ENCODE data around the gene IL27RA.

IL27RA gene

GRCh38 chr19:14059652-14060155, 28.1 kb downstream of the IL27RA start:
- no peak for DNase-seq (ENCODE audit: low read depth)

- DNase-seq (ENCODE audit: low read depth), result no peak
Observed at GRCh38 chr19:14061081-14061749, 29.7 kb downstream of the IL27RA start.

- no peak for DNase-seq (ENCODE audit: low read depth)
Observed at GRCh38 chr19:14061751-14062557, 30.4 kb downstream of the IL27RA start, which contains the start of gene PALM3. TSS of gene PALM3 (minus strand) at chr19:14062076. CDS start at chr19:14061980, 96 bp downstream.

GRCh38 chr19:14062558-14062855, 30.9 kb downstream of the IL27RA start:
- DNase-seq (ENCODE audit: low read depth), result no peak

- no peak for DNase-seq (ENCODE audit: low read depth)
Observed at GRCh38 chr19:14063105-14063504, 31.5 kb downstream of the IL27RA start.

DNA sequence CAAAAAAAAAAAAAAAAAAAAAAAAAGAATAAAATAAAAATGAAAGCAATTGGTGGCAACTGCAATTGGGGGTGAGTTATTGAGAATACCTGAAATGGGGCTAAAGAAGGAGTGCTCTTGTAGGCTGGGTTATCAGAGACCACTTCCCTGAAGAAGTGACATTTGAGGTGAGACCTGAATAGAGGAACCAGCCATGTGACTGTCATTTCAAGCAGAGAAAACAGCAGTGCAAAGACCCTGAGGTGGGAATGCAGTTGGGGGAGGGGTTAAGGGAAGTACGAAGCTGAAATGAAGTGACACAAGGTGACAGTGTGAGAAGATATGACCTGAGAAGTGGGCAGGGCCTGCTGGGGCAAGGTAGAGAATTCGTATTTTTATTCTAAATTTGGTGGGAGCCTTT, 34.6 kb downstream of the IL27RA start:
- DNase-seq (ENCODE audit: low read depth), result no peak

GRCh38 chr19:14070268-14071050, 38.9 kb downstream of the IL27RA start:
- DNase-seq (ENCODE audit: low read depth), result no peak

- DNase-seq (ENCODE audit: low read depth), result no peak
Observed at GRCh38 chr19:14072535-14073260, 41.1 kb downstream of the IL27RA start, which contains the start of gene MISP3. TSS of gene MISP3 (plus strand) at chr19:14072786. CDS start at chr19:14073310, 524 bp downstream.

DNA sequence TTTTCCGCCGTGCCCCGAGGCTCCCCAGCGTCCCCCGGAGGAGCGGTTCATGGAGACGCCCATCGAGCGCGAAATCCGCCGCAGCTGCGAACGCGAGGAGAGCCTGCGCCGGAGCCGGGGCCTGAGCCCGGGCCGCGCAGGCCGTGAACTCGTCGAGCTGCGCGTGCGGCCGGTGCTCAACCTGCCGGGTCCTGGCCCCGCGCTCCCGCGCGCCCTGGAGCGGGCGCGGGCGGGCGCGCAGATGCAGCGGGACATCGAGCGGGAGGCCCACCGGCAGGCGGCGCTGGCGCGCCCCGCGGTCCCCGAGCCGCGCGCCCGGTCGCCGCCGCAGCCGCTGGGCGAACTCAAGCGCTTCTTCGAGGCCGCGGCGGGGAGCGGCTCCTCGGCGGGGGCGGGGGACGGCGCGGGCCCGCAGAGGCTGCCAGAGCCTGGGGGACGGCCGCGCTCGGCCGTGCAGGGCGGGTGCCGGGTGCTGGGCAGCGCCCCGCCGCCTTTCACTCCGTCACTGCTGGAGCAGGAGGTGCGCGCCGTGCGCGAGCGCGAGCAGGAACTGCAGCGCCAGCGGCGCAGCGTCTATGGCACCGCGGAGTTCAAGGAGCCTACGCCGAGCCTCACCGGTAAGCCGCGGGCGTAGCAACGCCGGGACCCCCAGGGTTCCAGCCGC, 41.8 kb downstream of the IL27RA start:
- peak; percentile 38 for DNase-seq (ENCODE audit: low read depth)

- no peak for DNase-seq (ENCODE audit: low read depth)
Observed at GRCh38 chr19:14073925-14074838, 42.6 kb downstream of the IL27RA start.

DNA sequence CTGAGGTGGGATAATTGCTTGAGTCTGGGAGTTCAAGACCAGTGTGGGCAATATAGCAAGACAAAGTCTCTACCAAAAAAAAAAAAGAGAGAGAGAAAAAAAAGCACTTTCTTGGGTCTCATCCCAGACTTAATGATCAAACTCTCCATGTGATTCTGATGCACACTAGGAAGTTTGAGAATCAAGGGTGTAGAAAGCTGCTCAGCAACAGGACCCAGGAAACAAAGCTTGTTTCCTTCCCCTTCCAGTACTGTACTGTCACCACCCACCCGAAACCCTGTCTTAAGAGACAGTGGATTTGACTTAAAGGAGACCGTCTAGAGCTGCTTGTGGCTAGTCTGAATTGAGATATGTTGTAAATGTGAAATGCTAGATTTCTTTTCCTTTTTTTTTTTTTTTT, 46.8 kb downstream of the IL27RA start:
- DNase-seq (ENCODE audit: low read depth), result no peak

DNA sequence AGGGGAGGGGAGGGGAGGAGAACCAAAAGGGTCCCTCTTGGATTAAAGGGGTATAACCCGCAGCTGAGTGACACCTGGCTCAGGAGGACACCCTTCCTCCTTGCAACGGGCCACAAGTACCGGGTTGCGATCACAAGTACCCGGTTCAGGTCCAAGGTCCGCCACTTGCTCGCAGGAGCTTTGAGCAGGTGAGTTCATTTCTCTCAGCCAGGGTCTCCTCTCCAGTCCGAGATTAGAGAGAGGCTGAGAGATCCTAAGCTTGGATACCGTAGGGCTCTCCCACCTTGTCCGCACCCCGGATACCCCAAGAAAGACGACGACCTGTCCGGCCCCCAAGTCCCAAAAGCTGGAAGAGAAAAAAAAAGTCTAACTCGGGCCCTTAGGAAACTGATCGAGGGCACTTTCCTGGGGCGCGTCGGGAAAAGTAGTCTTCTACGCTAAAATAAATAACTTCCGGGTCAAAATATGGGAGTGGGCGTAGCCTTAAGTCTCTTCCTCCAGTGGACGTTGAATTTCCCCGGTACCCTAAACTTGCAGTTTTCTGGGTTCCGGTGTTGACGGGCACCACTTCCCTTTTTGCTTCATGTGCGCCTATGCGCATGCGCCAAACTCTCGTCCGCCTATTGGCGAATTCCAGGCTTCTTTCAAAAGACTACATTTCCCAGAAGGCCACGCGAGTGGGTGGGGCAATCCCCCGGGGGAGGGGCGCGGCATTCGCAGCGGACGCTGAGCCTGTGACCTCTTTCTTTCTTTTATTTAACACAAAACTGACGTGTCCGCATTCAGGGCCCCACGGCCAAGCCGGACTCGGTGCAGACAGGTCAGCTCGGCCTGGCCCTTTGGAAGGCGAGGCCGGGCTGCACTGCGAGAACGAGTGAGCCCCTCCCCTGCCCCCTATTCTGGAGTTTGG, 49.6 kb downstream of the IL27RA start:
- DNase-seq (ENCODE audit: low read depth), result peak; percentile 99

DNA sequence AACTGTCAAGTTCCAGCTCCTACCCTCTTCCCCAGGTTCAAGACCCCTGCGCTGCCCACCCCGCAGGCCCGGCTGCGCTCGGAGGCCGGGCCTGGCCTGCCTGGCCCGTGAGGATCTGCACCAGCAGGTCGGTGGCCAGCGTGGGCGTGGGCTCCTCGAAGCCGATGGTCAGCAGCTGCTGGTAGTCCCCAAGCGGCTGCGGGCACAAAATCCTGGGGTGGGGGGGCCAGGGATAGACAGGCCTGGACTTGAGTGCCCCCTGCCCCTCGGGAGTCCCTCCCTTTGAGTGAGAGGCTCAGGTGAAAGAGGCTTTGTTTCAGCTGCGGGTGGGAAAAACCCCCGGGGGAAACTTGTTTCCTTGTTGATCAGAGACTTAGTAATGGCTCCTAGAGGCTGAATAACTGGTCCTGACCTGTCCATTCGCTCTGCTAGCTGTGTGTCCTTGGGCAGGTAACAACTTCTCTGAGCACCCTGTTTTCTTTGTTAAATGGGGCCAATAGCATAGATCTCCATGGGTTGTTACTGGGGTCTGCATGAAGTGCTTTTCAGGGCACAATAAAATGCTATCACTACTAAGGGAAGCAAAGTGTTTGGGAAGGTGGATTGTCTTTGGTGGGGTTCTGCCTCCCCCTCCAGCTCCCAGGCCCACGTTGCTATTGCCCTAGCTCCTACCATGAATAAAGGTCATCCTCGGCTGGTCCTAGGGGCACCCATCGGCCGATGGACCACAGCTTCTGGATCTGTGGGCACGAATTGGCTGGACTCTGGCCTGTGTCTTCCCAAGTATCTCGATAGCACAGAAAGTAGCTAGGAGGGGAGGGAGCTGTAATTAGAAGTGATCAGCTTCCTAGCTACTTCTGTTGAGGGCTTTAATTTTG, 50.5 kb downstream of the IL27RA start:
- no peak for DNase-seq (ENCODE audit: low read depth)

DNA sequence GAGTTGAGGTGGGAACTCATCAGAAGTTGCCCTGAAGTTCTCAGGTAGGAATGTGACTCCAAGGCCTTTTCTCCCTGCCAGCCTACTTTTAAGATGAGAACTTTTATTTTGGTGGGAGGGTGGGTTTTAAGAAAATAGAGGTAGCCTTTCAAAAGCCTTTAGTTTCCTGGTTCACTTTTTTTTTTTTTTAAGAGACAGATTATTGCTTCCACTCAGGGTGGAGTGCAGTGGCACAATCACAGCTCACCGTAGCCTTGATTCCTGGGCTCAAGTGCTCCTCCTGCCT, 51.1 kb downstream of the IL27RA start:
- no peak for DNase-seq (ENCODE audit: low read depth)

GRCh38 chr19:14085309-14085995, 53.9 kb downstream of the IL27RA start, which contains the start of gene C19orf67:
TSS of gene C19orf67 (minus strand) at chr19:14085783. CDS start at chr19:14085627, 156 bp downstream.
- no peak for DNase-seq (ENCODE audit: low read depth)

- no peak for DNase-seq (ENCODE audit: low read depth)
Observed at GRCh38 chr19:14086098-14086497, 54.5 kb downstream of the IL27RA start.

DNA sequence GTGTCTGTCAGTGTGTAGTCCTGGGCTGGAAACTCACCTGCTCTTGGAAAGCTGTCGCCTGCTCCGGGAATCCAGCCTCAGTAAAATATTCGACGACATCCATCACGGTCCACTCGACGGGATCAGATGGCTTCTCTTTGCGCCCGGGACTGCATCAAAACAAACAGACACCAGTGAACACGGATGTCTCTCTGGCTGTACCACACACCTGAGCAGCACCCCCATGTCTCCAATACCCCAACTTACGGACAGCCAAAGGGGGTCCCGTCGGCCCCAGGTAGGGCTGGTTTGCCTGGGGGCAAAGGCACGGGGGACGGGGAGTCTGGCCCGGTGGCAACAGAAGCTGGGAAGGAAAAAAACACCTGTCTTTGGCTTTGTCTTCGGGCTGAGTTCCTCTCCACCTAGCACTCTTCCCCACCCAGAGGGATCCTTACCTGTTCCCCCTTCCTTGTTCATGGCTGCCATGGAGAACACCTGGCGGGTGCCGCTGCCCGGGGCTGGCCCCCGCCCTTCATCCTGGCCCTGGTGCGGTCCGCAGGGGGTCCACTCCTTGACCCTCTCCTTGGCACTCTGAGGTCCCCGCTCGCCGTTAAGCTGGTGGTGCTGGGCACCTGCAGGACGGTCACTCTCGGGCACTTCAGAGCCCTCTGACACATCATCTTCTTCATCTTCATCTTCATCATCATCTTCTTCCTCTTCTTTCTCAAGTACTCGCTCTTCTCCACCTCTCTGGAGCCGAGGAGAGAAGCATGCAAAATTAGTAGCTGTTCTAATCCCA, 57.3 kb downstream of the IL27RA start:
- no peak for DNase-seq (ENCODE audit: low read depth)

All from fibroblast of the conjunctiva (primary cell).